Measurements from ENCODE around the gene DTX1.

DNA sequence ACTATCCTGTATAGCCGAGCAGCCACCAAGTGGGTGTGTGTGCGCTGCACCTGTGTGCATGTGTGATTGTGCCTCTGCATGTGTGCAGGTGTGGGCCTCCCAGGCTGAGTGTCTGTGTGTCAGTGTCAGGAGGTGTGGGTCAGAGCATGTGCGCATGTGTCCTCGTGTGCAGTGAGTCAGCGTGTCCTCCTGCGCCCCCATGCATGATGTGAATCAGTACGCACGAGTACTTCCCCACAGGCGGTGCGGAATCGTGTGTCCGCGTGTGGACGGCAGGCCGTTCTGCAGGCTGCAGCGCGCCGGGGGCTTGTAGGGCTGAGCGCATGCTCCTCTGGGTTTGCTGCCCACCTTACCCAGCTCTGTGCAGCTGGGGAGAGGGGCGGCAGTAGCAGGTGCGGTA is 34.2 kb downstream of the DTX1 start:
- TF ChIP-seq YY1 (IDR thresholded peaks at IDR 0.05; ENCODE audit: insufficient read depth, insufficient read length): no peak
- TF ChIP-seq ZNF274 (IDR thresholded peaks at IDR 0.05; ENCODE audit: low read depth, low read length): no peak
- no peak for TF ChIP-seq SUZ12 (IDR thresholded peaks at IDR 0.05; ENCODE audit: extremely low read depth, insufficient read depth, insufficient read length)

Measured in NT2/D1 (cell line).